NCI-H345 (cell line): ENCODE measurements around the gene RPRD2.
"Not testable (repeated sequence)": the region's sequence is repeated elsewhere in the genome, so short reads cannot be mapped to it uniquely, and the experiment has no call there.

Experiments used
- DNase-seq: peaks from one replicate; lab custom pipeline; 2025; lab: John Stamatoyannopoulos, UW

RPRD2 gene

DNA sequence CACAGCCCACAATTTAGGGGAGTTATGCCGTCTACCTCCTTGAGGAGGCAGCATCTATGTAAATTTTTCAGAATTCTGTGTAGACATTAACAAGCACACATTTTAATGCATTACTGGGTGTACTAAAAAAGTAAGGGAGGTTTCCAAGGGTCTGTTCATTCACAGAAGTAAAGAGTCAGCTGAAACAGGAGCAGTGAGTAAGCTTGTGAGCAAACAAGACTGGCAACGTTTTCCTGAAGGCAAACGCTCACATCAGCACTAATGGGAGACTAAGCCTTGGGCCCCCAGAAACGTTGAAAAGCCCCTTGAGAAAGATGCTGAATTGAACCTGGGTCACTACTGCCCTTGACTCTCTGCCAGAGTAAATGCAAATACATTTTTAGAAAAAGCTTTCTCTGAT is 25.7 kb downstream of the RPRD2 start:
- no peak for DNase-seq

DNA sequence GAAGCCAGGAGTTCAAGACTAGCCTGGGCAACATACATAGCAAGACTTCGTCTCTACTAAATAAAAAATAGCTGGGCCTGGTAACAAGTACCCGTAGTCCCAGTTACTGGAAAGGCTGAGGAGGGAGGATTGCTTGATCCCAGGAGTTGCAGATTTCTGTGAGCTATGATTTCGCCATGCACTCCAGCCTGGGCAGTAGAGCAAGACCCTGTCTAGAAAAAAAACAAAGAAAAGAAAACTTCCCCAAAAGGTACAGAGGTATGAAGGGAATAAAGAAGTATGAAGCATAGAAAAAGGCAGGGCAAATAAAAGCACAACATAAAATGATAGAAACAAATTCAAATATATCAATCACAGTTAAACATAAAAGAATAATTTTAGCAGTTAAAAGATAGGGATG is 28.7 kb downstream of the RPRD2 start:
- no peak for DNase-seq

- DNase-seq: not testable (repeated sequence)
Measured at GRCh38 chr1:150395115-150395514, 31.2 kb downstream of the RPRD2 start.

DNA sequence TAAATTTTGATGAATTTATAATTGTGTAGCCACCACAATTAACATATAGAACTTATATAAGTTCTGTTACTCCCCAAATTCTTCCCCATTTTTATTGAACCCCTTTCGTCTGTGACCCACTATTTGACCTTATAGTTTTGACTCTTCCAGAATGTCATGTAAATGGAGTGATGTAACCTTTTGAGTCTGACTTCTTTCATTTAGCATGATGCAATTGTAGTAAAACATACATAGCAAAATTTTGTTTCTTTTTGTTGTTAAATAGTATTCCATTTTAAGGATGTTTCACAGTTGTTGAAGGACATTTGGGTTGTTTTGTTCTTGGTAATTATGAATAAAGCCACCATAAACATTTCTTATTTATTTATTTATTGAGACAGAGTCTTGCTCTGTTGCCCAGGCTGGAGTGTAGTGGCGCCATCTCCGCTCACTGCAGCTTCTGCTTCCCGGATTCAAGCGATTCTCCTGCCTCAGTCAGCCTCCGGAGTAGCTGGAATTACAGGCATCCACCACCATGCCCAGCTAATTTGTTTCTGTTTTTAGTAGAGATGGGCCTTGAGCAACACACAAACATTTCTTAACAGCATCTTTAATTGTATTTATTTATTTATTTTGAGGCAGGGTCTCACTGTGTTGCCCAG is 33.6 kb downstream of the RPRD2 start:
- DNase-seq: no peak

DNA sequence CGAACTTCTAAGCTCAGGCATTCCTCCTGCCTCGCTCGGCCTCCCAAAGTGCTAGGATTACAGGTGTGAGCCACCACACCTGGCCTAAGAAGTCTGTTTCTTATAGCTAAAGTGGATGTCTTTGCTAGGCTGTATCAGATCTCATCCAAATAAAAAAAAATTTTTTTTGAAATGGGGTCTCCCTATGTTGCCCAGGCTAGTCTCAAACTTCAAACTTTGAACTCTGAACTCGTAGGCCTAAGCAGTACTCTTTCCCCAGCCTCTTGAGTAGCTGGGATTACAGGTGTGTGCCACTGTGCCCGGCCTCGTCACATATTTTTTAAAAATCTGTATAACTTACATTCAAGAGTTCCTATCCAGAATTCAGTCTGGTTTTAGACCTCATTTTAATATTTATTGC is 40.5 kb downstream of the RPRD2 start:
- DNase-seq: no peak

DNA sequence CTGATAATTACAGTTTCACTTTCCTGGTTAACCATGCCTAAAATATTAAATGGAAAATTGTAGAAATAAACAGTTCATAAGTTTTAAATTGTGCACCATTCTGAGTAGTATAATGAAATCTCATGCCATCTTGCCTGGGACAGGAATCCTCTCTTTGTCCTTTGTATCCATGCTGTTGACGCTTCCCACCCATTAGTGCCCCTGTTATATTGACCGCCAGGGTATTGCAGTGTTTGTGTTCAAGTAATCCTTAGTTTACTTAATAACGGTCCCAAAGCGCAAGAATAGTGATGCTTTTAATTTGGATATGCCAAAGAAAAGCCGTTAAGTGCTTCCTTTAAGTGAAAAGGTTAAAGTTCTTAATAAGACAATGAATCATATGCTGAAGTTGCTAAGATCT is 41.7 kb downstream of the RPRD2 start:
- no peak for DNase-seq

DNA sequence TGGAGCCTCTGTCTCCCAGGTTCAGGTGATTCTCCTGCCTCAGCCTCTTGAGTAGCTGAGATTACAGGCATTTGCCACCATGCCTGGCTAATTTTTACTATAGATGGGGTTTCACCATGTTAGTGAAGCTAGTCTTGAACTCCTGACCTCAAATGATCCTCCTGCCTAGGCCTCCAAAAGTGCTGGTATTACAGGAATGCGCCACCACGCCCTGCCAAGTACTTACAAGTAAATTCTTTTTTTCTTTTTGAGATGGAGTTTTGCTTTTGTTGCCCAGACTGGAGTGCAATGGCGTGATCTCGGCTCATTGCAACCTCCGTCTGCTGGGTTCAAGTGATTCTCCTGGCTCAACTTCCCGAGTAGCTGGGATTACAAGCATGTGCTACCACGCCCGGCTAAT is 42.5 kb downstream of the RPRD2 start:
- DNase-seq: no peak

GRCh38 chr1:150407330-150407729 is 43.4 kb downstream of the RPRD2 start:
- DNase-seq: no peak

DNA sequence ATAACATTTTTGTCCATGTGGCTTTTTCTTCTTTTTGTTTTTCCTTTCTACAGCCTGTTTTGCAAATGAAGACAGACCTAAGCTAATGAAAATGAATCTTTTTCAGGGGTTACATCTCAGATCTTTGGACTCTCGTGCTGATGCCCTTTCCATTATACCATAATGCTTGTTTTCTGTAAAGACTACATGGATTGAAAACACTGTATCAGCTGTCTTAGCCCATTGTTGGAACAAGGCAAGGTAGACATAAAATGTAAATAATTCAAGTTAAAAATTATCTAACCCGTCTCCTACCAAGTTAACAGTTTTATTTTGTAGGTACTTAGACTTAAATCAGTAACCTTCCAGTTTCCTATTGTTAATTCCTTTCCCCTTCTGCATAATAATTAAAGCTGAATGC is 44.9 kb downstream of the RPRD2 start:
- no peak for DNase-seq

DNA sequence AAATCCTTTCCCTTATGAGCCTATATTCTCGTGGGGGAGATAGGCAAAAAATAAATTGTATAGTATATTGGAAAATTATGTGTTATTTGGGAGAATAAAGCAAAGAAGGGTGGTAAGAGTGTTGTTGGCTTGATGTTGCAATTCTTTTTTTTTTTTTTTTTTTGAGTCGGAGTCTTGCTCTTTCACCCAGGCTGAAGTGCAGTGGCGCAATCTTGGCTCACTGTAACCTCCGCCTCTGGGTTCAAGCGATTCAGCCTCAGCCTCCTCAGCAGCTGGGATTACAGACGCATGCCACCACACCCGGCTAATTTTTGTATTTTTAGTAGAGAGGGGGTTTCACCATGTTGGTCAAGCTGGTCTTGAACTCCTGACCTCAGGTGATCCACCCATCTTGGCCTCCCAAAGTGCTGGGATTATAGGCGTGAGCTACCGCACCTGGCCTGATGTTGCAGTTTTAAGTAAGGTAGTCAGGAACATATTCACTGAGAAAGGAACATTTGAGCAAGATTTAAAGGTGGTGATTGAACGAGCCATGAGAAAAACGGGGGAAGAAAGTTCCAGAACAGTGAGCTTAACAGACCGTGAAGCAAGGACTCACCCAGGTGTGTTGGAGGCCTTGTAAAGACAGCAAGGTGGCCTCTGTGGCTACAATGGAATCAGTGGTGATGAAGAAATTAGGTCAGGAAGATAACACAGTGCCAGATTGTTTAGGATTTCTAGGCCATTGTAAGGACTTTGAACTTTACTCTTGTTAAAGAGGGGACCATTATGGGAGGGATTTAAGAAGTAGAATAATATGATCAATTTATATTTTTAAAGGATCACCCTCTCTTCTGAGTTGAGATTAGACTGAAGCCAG is 45.8 kb downstream of the RPRD2 start:
- no peak for DNase-seq

GRCh38 chr1:150410582-150411101 is 46.7 kb downstream of the RPRD2 start:
- DNase-seq: no peak

DNA sequence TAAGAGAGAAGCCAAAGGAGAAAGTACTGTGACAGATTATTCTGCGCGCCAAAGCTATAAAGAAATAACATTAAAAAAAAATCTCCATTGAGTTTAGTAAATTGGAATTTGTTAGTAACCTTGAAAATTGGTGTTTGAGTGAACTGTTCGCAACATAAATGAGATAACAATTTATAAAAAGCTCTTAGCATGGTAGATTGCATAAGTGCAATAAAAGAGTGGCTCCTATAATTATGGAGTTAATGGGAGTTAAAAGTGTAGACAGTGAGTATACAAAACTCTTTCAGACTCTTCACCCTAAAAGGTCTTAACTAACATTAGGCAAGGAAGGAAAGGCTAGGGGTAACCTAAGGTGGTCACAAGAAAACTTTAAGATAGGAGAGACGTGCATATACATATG is 50.6 kb downstream of the RPRD2 start:
- no peak for DNase-seq

DNA sequence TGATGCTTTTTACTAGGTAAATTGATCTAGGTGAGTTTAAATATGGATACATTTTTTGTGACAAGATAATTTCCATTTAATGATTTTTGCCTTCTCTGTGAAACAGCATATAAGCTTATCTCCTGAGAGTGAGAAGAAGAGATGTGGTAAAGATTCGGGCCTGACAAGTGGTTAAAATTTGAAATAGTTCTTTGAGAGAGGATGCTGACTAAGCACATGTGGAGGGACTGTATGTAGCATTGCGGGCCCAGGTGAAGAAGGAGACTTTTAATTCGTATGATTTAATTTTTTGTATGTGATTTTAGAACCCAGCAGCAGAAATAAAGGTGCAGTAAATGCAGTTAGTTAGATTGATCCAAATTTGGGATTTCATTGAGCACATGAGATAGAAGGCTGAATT is 51.9 kb downstream of the RPRD2 start:
- DNase-seq: no peak

GRCh38 chr1:150420560-150421265 is 56.8 kb downstream of the RPRD2 start:
- peak; percentile 46 for DNase-seq

DNA sequence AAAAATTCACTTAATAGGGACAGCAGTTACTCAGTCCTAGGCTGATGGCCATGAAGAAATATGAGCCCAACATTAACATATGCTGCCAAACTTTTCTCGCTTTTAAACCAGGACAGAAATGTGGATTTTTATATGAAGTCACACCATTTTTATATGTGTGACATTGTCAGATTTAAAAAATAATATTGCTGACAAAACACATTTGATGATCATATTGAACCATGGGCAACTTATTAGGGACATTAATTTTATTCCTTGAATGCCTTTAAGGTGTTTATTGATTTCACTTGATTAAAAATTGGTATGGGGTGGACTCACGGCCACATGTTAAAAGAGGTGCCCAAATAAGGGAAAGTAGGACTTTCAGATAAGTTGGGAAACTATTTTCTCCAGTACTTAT is 58.6 kb downstream of the RPRD2 start:
- DNase-seq: no peak

- peak; percentile 20 for DNase-seq
Measured at GRCh38 chr1:150429805-150430204, 65.9 kb downstream of the RPRD2 start.

DNA sequence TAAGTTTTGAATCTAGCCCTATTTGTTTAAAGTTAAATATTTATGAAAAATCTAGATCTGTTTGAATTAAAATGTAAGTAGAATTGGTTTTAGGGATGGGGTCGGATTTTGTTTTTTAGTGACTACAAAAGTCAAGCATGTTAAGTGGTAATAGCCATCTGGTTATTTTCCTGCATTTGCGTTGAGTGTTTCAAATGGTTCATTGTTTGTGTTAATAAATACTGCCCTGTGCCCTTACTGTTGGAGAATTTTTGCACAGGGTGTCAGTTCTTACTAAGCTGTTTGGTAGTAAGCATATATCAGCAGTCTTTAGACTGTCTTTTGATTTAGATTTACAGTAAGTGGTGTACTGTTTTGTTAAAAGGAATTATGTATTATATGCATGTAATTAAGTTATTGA is 77.2 kb downstream of the RPRD2 start:
- no peak for DNase-seq

- DNase-seq: no peak
Measured at GRCh38 chr1:150444232-150444631, 80.3 kb downstream of the RPRD2 start.

- DNase-seq: no peak
Measured at GRCh38 chr1:150456146-150456647, 92.2 kb downstream of the RPRD2 start.

GRCh38 chr1:150464422-150464826 is 100.5 kb downstream of the RPRD2 start:
- peak; percentile 81 for DNase-seq

GRCh38 chr1:150466964-150467363 is 103.0 kb downstream of the RPRD2 start:
- DNase-seq: no peak

GRCh38 chr1:150469291-150469690 is 105.3 kb downstream of the RPRD2 start:
- DNase-seq: no peak
